Astrocyte (in vitro differentiated cells and primary cell): ENCODE measurements around the gene PELI1. TPM values are rescaled to one million over a fixed set of nuclear protein-coding genes. Genes with fewer than 3 reads are reported as not detected.
"Not testable (repeated sequence)": the region's sequence is repeated elsewhere in the genome, so short reads cannot be mapped to it uniquely, and the experiment has no call there.

ENCODE experiments used
- DNase-seq: peaks from one replicate; pipeline ENCODE4 v3.0.0-alpha.2; 2010; ENCODE audit warnings: low read depth
- FAIRE-seq: peaks from 2 replicates; lab custom pipeline; 2011; peaks lifted over from hg19 to GRCh38; lab: Jason Lieb, UNC
- H2AFZ ChIP-seq: 2 replicates; pipeline ENCODE4 v1.6.0; 2012; ENCODE audit warnings: low read depth, low read length, inconsistent platforms
- H3K27ac ChIP-seq: 2 replicates; pipeline ENCODE4 v1.5.1; 2011; ENCODE audit warnings: low read depth, low read length, inconsistent platforms
- H3K27me3 ChIP-seq: 2 replicates; pipeline ENCODE4 v1.6.0; 2011; ENCODE audit warnings: low read length, inconsistent platforms; ENCODE audit not compliant: insufficient read depth
- H3K36me3 ChIP-seq: 2 replicates; pipeline ENCODE4 v1.5.1; 2011; ENCODE audit warnings: low read length, inconsistent platforms; ENCODE audit not compliant: insufficient read depth
- H3K4me1 ChIP-seq: 2 replicates; pipeline ENCODE4 v1.5.1; 2011; ENCODE audit warnings: low read length, inconsistent platforms; ENCODE audit not compliant: insufficient read depth
- H3K4me2 ChIP-seq: 2 replicates; pipeline ENCODE4 v1.6.0; 2012; ENCODE audit warnings: low read length, inconsistent platforms
- H3K4me3 ChIP-seq: 2 replicates; pipeline ENCODE4 v1.5.1; 2011; ENCODE audit warnings: low read depth, mild to moderate bottlenecking, low read length, inconsistent platforms; ENCODE audit not compliant: insufficient read depth
- H3K79me2 ChIP-seq: 2 replicates; pipeline ENCODE4 v1.6.0; 2012; ENCODE audit warnings: mild to moderate bottlenecking, low read length, inconsistent platforms; ENCODE audit not compliant: insufficient read depth
- H3K9ac ChIP-seq: 2 replicates; pipeline ENCODE4 v1.6.0; 2012; ENCODE audit warnings: mild to moderate bottlenecking, low read length, inconsistent platforms
- H3K9me3 ChIP-seq: 2 replicates; pipeline ENCODE4 v1.5.1; 2012; ENCODE audit warnings: low read depth, mild to moderate bottlenecking, low read length, inconsistent platforms; ENCODE audit not compliant: insufficient read depth
- H4K20me1 ChIP-seq: 2 replicates; pipeline ENCODE4 v1.6.0; 2012; ENCODE audit warnings: low read length, inconsistent platforms; ENCODE audit not compliant: insufficient read depth
- H3K27ac Mint-ChIP-seq: one replicate; pipeline ENCODE4 v1.8.0; 2021; ENCODE audit warnings: mild to moderate bottlenecking, mixed read lengths; ENCODE audit not compliant: unreplicated experiment
- H3K27me3 Mint-ChIP-seq: one replicate; pipeline ENCODE4 v1.8.0; 2021; ENCODE audit warnings: low read depth, mixed read lengths; ENCODE audit not compliant: unreplicated experiment
- H3K36me3 Mint-ChIP-seq: one replicate; pipeline ENCODE4 v1.8.0; 2021; ENCODE audit warnings: low read depth, mixed read lengths; ENCODE audit not compliant: unreplicated experiment
- H3K4me1 Mint-ChIP-seq: one replicate; pipeline ENCODE4 v1.8.0; 2021; ENCODE audit warnings: low read depth, mixed read lengths; ENCODE audit not compliant: unreplicated experiment
- H3K4me3 Mint-ChIP-seq: one replicate; pipeline ENCODE4 v1.8.0; 2021; ENCODE audit warnings: mild to moderate bottlenecking, moderate library complexity, mixed read lengths; ENCODE audit not compliant: unreplicated experiment
- H3K9me3 Mint-ChIP-seq: one replicate; pipeline ENCODE4 v1.8.0; 2021; ENCODE audit warnings: mild to moderate bottlenecking, mixed read lengths; ENCODE audit not compliant: unreplicated experiment
- CTCF ChIP-seq: IDR thresholded peaks from 2 replicates; pipeline ENCODE4 v1.5.1; 2011; ENCODE audit warnings: low read depth, mild to moderate bottlenecking, inconsistent platforms, low read length, moderate library complexity; ENCODE audit not compliant: insufficient read depth
- EZH2 ChIP-seq: IDR thresholded peaks from 2 replicates; pipeline ENCODE4 v1.6.1; 2012; ENCODE audit warnings: mild to moderate bottlenecking, low read length, inconsistent platforms; ENCODE audit not compliant: insufficient read depth
- total RNA-seq: library from RNA; stranded (reverse); gene quantifications from 2 replicates; pipeline ENCODE4 v1.2.1, GENCODE V29; 2021

PELI1 gene
- total RNA-seq, 1 donor from 2014 or later: 23.8 TPM

- DNase-seq (peak; percentile 35), FAIRE-seq (no peak)
- Histone ChIP-seq H3K27ac (no peak overlapping the region), H3K4me3 (no peak overlapping the region), H2AFZ (no peak overlapping the region), H3K4me2 (no peak overlapping the region), H3K36me3 (no peaks in the 10 kb centered on the region), H3K9me3 (no peaks in the 10 kb centered on the region), H3K9ac (no peak overlapping the region), H4K20me1 (no peaks in the 10 kb centered on the region), H3K79me2 (peaks cover 5% of the 10 kb centered on the region), H3K4me1 (no peaks in the 10 kb centered on the region), H3K27me3 (no peaks in the 10 kb centered on the region)
- H3K27me3 Mint-ChIP-seq: no peaks in the 10 kb centered on the region
- H3K4me3 Mint-ChIP-seq: no peak overlapping the region
- H3K4me1 Mint-ChIP-seq: peaks cover 30% of the 10 kb centered on the region
- no peak overlapping the region for H3K27ac Mint-ChIP-seq
- TF ChIP-seq EZH2 (no peak), CTCF (no peak)
- H3K9me3 Mint-ChIP-seq: no peaks in the 10 kb centered on the region
- H3K36me3 Mint-ChIP-seq: peaks cover 2% of the 10 kb centered on the region
These were observed 39.3 kb downstream of the PELI1 start for GRCh38 chr2:64104933-64105332.

- not testable (repeated sequence) for H3K36me3 ChIP-seq, H3K9me3 ChIP-seq, H3K4me2 ChIP-seq, H3K4me1 ChIP-seq, H3K27me3 Mint-ChIP-seq, FAIRE-seq, H3K27ac ChIP-seq, H3K27me3 ChIP-seq, H2AFZ ChIP-seq, H3K9ac ChIP-seq, H3K36me3 Mint-ChIP-seq, H3K79me2 ChIP-seq, H3K4me3 ChIP-seq, H3K4me3 Mint-ChIP-seq, H4K20me1 ChIP-seq, DNase-seq, H3K27ac Mint-ChIP-seq, H3K9me3 Mint-ChIP-seq
- peaks cover 16% of the 10 kb centered on the region for H3K4me1 Mint-ChIP-seq
These were observed 41.5 kb downstream of the PELI1 start for GRCh38 chr2:64102736-64103135.

GRCh38 chr2:64101141-64101591 is 43.1 kb downstream of the PELI1 start:
- Mint-ChIP-seq H3K9me3 (no peaks in the 10 kb centered on the region), H3K4me3 (no peak overlapping the region), H3K36me3 (peaks cover 6% of the 10 kb centered on the region), H3K27ac (no peak overlapping the region), H3K27me3 (no peaks in the 10 kb centered on the region), H3K4me1 (peaks cover 18% of the 10 kb centered on the region)
- Histone ChIP-seq H4K20me1 (no peaks in the 10 kb centered on the region), H3K27me3 (no peaks in the 10 kb centered on the region), H3K79me2 (no peaks in the 10 kb centered on the region), H3K9ac (no peak overlapping the region), H2AFZ (no peak overlapping the region), H3K4me2 (peak overlapping the region; percentile 50), H3K9me3 (no peaks in the 10 kb centered on the region), H3K27ac (peak overlapping the region; percentile 19), H3K4me3 (no peak overlapping the region), H3K36me3 (peaks cover 2% of the 10 kb centered on the region), H3K4me1 (no peaks in the 10 kb centered on the region)
- TF ChIP-seq EZH2 (no peak), CTCF (no peak)
- FAIRE-seq (peak; percentile 17), DNase-seq (peak; percentile 85)

- H4K20me1 ChIP-seq, H3K4me1 ChIP-seq, DNase-seq, FAIRE-seq, H3K4me3 ChIP-seq, H3K27me3 ChIP-seq, H3K27ac Mint-ChIP-seq, H3K9ac ChIP-seq, H2AFZ ChIP-seq, H3K4me3 Mint-ChIP-seq, H3K9me3 ChIP-seq, H3K9me3 Mint-ChIP-seq, H3K27me3 Mint-ChIP-seq, H3K36me3 ChIP-seq, H3K79me2 ChIP-seq, H3K36me3 Mint-ChIP-seq, H3K4me2 ChIP-seq, H3K27ac ChIP-seq: not testable (repeated sequence)
- H3K4me1 Mint-ChIP-seq: peaks cover 14% of the 10 kb centered on the region
These were observed 43.6 kb downstream of the PELI1 start for GRCh38 chr2:64100584-64100983.
